GM12878 (cell line): Measurements from ENCODE around the gene CREB5. TPM values are rescaled to one million over a fixed set of nuclear protein-coding genes. Genes with fewer than 3 reads are reported as not detected.

Experiments
- ATAC-seq: fragments of 200-7000 bp; cut with Tn5 transposase; 3 replicates; pipeline ENCODE4 v1.9.1; 2020; ENCODE audit warnings: mild to moderate bottlenecking, moderate library complexity
- BruUV-seq: library from RNA; stranded (reverse); fragments of 400-500 nt; replicated peaks from 2 replicates; lab custom pipeline; 2021; lab: Mats Ljungman, UMichigan
- CTCF ChIA-PET: fragments of 300-600 bp; sonication (Branson Sonifier 250); formaldehyde crosslinking; extraction: SDS; loops from one replicate; lab custom pipeline; 2021; ENCODE audit warnings: inconsistent platforms; lab: Yijun Ruan, JAX
- POLR2A ChIA-PET: fragments of 350-600 bp; formaldehyde crosslinking; extraction: SDS; loops from one replicate; lab custom pipeline; 2021; ENCODE audit warnings: inconsistent platforms; lab: Charles Lee
- RAD21 ChIA-PET: fragments of 300-600 bp; sonication (Branson Sonifier 250); formaldehyde crosslinking; loops from one replicate; lab custom pipeline; 2023; ENCODE audit warnings: antibody characterized with exemption; ENCODE audit not compliant: unreplicated experiment; lab: Charles Lee
- SMC1A ChIA-PET: fragments of 300-600 bp; sonication (Branson Sonifier 250); formaldehyde crosslinking; loops from one replicate; lab custom pipeline; 2023; ENCODE audit not compliant: unreplicated experiment, uncharacterized antibody; lab: Charles Lee
- DNase-seq: peaks from one replicate; pipeline ENCODE4 v3.0.0-alpha.2; 2011; ENCODE audit warnings: low read depth, low spot score
- FAIRE-seq: peaks from 3 replicates; lab custom pipeline; 2011; peaks lifted over from hg19 to GRCh38; lab: Jason Lieb, UNC
- H2AFZ ChIP-seq: 2 replicates; pipeline ENCODE4 v1.6.0; 2011; ENCODE audit warnings: low read depth, low read length, control low read depth; ENCODE audit not compliant: control insufficient read depth
- H3K27ac ChIP-seq: 2 replicates; pipeline ENCODE4 v1.5.1; 2011; ENCODE audit warnings: control low read depth; ENCODE audit not compliant: control insufficient read depth, insufficient read depth
- H3K27me3 ChIP-seq, 2 experiments: replicated peaks in 1 of 2; 2 replicates each; pipeline versions ENCODE4 v1.6.0 to v1.6.1; 2011; ENCODE audit warnings: low read length in 1 of 2; ENCODE audit not compliant: control insufficient read depth in 2 of 2, insufficient read depth in 2 of 2
- H3K36me3 ChIP-seq, 2 experiments: 2 replicates each; pipeline ENCODE4 v1.5.1; 2011; ENCODE audit warnings: low read length in 1 of 2; ENCODE audit not compliant: control insufficient read depth in 2 of 2, insufficient read depth in 2 of 2
- H3K4me1 ChIP-seq: 2 replicates; pipeline ENCODE4 v1.6.1; 2011; ENCODE audit warnings: mild to moderate bottlenecking, low read length, moderate library complexity, mixed read lengths; ENCODE audit not compliant: control insufficient read depth, insufficient read depth
- H3K4me2 ChIP-seq: 2 replicates; pipeline ENCODE4 v1.6.0; 2011; ENCODE audit warnings: control low read depth; ENCODE audit not compliant: control insufficient read depth, insufficient read depth
- H3K4me3 ChIP-seq: fragments of 200-600 bp; sonication (generic); 2 replicates; pipeline ENCODE4 v1.5.1; 2016
- H3K79me2 ChIP-seq: 2 replicates; pipeline ENCODE4 v1.6.0; 2011; ENCODE audit warnings: low read length; ENCODE audit not compliant: control insufficient read depth, insufficient read depth
- H3K9ac ChIP-seq: 2 replicates; pipeline ENCODE4 v1.8.0; 2011; ENCODE audit warnings: low read length, control low read depth, mixed read lengths; ENCODE audit not compliant: control insufficient read depth, insufficient read depth
- H3K9me3 ChIP-seq: replicated peaks from 3 replicates; pipeline ENCODE4 v1.5.1; 2011; ENCODE audit warnings: mild to moderate bottlenecking, low read length; ENCODE audit not compliant: control insufficient read depth, insufficient read depth
- H4K20me1 ChIP-seq: 2 replicates; pipeline ENCODE4 v1.6.0; 2011; ENCODE audit not compliant: control insufficient read depth, insufficient read depth
- CHD4 ChIP-seq: fragments of 200-600 bp; sonication (generic); IDR thresholded peaks from 2 replicates; pipeline ENCODE4 v1.6.1; 2016; ENCODE audit warnings: mild to moderate bottlenecking
- NR2F1 ChIP-seq: fragments of 450-650 bp; conservative IDR thresholded peaks from 2 replicates; pipeline ENCODE4 v1.6.1; 2017; ENCODE audit warnings: mild to moderate bottlenecking
- WRNIP1 ChIP-seq: IDR thresholded peaks from 2 replicates; pipeline ENCODE4 v1.6.1; 2011; ENCODE audit warnings: low read depth, low read length, improper control_type of control experiment, borderline replicate concordance
- ZNF24 ChIP-seq: fragments of 450-650 bp; IDR thresholded peaks from 2 replicates; pipeline ENCODE4 v1.6.1; 2017; ENCODE audit warnings: antibody characterized with exemption, mild to moderate bottlenecking
- ZNF384 ChIP-seq: IDR thresholded peaks from 2 replicates; pipeline ENCODE4 v1.6.1; 2012; ENCODE audit warnings: low read depth, mild to moderate bottlenecking, low read length, improper control_type of control experiment, borderline replicate concordance
- WGBS: methylation state at CpG from one replicate; pipeline ENCODE4 v1.1.6; 2016; ENCODE audit warnings: low lambda C conversion rate; ENCODE audit not compliant: insufficient replicate concordance, insufficient coverage; ENCODE audit errors: missing lambda C conversion rate; 5-methylcytosine and 5-hydroxymethylcytosine counted together
- in situ Hi-C: fragments of 300-500 bp; cut with MboI; formaldehyde crosslinking; loops from 9 replicates; pipeline ENCODE4 v1.14.3; 2018; ENCODE audit warnings: mixed read lengths
- intact Hi-C: fragments of 100-400 bp; cut with micrococcal nuclease; formaldehyde crosslinking; loops from one replicate; pipeline ENCODE4 v1.14.2; 2022; ENCODE audit not compliant: unreplicated experiment
- polyA plus RNA-seq, 11 experiments: library from polyadenylated mRNA; depleted of rRNA in 4 of 11; unstranded in 6 of 11; stranded (reverse) in 5 of 11; fragments of >200 nt; fragmentation: Nextera tagmentation in 4 of 11; fragmentation: Illumina TruSeq in 1 of 11; extraction: Ambion mirVana in 4 of 11; extraction: Trizol in 1 of 11; gene quantifications; 1 replicate in 1 of 11; 2 replicates in 10 of 11; pipeline versions ENCODE4 v1.2.1 to v1.2.3, GENCODE V29; 2011 to 2016; ENCODE audit warnings: inconsistent platforms in 2 of 11, missing spikeins in 2 of 11, low read depth in 1 of 11
- total RNA-seq, 4 experiments: library from RNA; depleted of rRNA in 3 of 4; stranded (reverse); fragments of >200 nt in 3 of 4; fragmentation: Illumina TruSeq in 1 of 4; extraction: Trizol in 1 of 4; gene quantifications; 2 replicates each; pipeline versions ENCODE4 v1.2.1 to v1.2.3, GENCODE V29; 2013 to 2021
- TF ChIP-seq, protein P1 (sequence below): fragments of 450-650 bp; IDR thresholded peaks from 2 replicates; pipeline ENCODE4 v1.6.1; 2018; ENCODE audit warnings: borderline replicate concordance, mild to moderate bottlenecking; ENCODE audit not compliant: partially characterized antibody
- TF ChIP-seq, protein P2 (sequence below): fragments of 450-650 bp; formaldehyde crosslinking; IDR thresholded peaks from 2 replicates; pipeline ENCODE4 v1.4.0; 2020; ENCODE audit warnings: mild to moderate bottlenecking, moderate library complexity

CREB5 gene
- total and polyA plus RNA-seq, 10 of the 15 experiments (the other 5 are each of a cell fraction or from before 2014, with no cell fraction given), result 12.9 to 74.1 (median 53.0) TPM

DNA sequence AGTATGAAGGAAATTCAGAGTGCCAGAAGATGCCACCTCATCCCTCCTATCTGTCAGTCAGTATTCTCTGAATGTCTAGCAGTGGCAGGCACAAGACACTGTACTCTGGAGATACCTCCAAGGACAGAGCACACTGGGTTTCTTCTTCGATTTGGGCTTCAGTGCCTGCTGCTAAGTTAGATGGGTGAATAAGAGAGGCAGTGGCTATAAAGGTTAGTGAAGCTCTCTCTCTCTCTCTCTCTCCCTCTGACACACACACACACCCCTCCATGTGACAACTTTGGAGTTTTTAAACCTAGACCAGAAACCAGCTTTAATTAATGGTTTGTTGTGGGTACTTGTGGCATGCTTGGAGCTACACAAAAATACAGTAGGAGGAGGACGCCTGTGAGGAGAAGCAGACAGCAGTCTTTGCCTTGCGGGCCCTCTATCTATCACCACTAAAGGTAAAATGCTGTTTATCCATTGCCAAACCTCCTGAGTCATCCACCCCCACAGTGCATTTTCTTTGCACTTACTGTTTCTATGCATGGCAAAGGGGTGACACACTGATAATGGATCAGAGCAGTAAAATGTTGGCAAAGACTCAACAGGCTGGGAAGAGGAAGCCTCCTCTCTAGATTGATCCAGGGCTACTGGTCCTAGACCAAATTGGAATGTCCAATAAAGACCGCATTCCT lies 443.4 kb downstream of the CREB5 start:
- Histone ChIP-seq H3K9me3 (no peaks in the 10 kb centered on the region), H3K4me2 (no peak overlapping the region), H3K79me2 (no peaks in the 10 kb centered on the region), H3K4me1 (0 out of 2 replicates have a peak, but pooled peaks cover 3% of the 10 kb centered on the region), H3K27me3 (peaks cover 1 to 11% of the 10 kb centered on the region in 2 experiments; a peak in 3 of 4 replicates), H3K9ac (no peak overlapping the region), H3K4me3 (no peak overlapping the region), H3K27ac (no peak overlapping the region), H4K20me1 (no peaks in the 10 kb centered on the region), H3K36me3 (no peaks in the 10 kb centered on the region), H2AFZ (no peak overlapping the region)
- in situ Hi-C loops (loop anchor here (5.0 kb wide), 1 partner anchor 473 kb away; no protein-coding TSS in a partner anchor), intact Hi-C loops (loop anchor here (2.0 to 10.0 kb wide), 2 partner anchors 311 to 557 kb away; no protein-coding TSS in a partner anchor)
- FAIRE-seq (no peak), ATAC-seq (no peak), DNase-seq (no peak)
- POLR2A ChIA-PET, result interaction anchor here (0.7 to 1.1 kb wide), 2 partner anchors 155 to 218 kb away, joined by 3 to 4 read pairs; no protein-coding TSS in a partner anchor
- SMC1A ChIA-PET, result interaction anchor here (0.9 to 3.1 kb wide), 4 partner anchors 17 to 493 kb away, joined by 3 to 25 read pairs (median 10); no protein-coding TSS in a partner anchor
- 46% methylated on average over 4 of the region's 4 CpGs for WGBS
- no TSS peak for BruUV-seq
- TF ChIP-seq ZNF384, result no peak
- CTCF ChIA-PET, result interaction anchor here (1.2 to 4.1 kb wide), 8 partner anchors 15 to 559 kb away, joined by 3 to 33 read pairs (median 10); partner anchors contain the start of gene CREB5
- RAD21 ChIA-PET, result interaction anchor here (1.1 kb wide), 1 partner anchor 448 kb away, joined by 4 read pairs; no protein-coding TSS in a partner anchor

DNA sequence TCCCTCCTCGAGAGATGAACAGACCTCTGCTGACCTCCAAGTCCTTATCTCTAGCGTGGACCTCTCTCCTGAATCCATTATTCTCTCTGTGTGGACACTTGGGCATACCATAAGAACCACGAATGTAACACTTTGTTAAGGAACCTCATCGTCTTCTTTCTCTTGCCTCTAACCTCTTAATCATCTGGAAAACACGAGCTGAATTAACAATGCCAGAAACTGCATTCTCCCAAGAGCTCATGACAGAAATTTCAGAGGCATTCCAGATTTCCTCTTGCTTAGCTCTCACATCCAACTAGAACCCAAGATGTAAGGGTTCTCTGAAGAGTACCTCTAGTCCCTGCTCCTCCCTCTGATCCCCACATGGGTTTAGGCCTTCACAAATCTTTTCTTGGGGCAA lies 444.3 kb downstream of the CREB5 start:
- Histone ChIP-seq H3K79me2 (no peaks in the 10 kb centered on the region), H3K4me2 (no peak overlapping the region), H3K4me3 (no peak overlapping the region), H2AFZ (no peak overlapping the region), H3K9ac (no peak overlapping the region), H3K9me3 (no peaks in the 10 kb centered on the region), H4K20me1 (no peaks in the 10 kb centered on the region), H3K4me1 (0 out of 2 replicates have a peak, but pooled peaks cover 3% of the 10 kb centered on the region), H3K27me3 (peaks cover 1 to 11% of the 10 kb centered on the region in 2 experiments; a peak in 3 of 4 replicates), H3K27ac (no peak overlapping the region), H3K36me3 (no peaks in the 10 kb centered on the region)
- ATAC-seq (no peak), DNase-seq (no peak), FAIRE-seq (no peak)
- SMC1A ChIA-PET, result interaction anchor here (1.0 to 1.5 kb wide), 3 partner anchors 157 to 469 kb away, joined by 3 read pairs; no protein-coding TSS in a partner anchor
- no TSS peak for BruUV-seq
- in situ Hi-C loops, result loop anchor here (5.0 kb wide), 1 partner anchor 474 kb away; no protein-coding TSS in a partner anchor
- POLR2A ChIA-PET, result interaction anchor here (0.6 to 1.1 kb wide), 2 partner anchors 219 to 935 kb away, joined by 3 to 4 read pairs; no protein-coding TSS in a partner anchor
- RAD21 ChIA-PET, result interaction anchor here (0.7 to 1.3 kb wide), 4 partner anchors 35 to 495 kb away, joined by 3 to 4 read pairs (median 3); no protein-coding TSS in a partner anchor
- intact Hi-C loops, result loop anchor here (10.0 kb wide), 1 partner anchor 312 kb away; no protein-coding TSS in a partner anchor
- CTCF ChIA-PET, result interaction anchor here (0.8 to 2.0 kb wide), 6 partner anchors 31 to 560 kb away, joined by 3 to 9 read pairs (median 3); no protein-coding TSS in a partner anchor
- 7% methylated on average over 5 of the region's 5 CpGs for WGBS
- TF ChIP-seq ZNF24 (no peak), CHD4 (no peak), WRNIP1 (no peak), NR2F1 (no peak)
- TF ChIP-seq, protein P1, sequence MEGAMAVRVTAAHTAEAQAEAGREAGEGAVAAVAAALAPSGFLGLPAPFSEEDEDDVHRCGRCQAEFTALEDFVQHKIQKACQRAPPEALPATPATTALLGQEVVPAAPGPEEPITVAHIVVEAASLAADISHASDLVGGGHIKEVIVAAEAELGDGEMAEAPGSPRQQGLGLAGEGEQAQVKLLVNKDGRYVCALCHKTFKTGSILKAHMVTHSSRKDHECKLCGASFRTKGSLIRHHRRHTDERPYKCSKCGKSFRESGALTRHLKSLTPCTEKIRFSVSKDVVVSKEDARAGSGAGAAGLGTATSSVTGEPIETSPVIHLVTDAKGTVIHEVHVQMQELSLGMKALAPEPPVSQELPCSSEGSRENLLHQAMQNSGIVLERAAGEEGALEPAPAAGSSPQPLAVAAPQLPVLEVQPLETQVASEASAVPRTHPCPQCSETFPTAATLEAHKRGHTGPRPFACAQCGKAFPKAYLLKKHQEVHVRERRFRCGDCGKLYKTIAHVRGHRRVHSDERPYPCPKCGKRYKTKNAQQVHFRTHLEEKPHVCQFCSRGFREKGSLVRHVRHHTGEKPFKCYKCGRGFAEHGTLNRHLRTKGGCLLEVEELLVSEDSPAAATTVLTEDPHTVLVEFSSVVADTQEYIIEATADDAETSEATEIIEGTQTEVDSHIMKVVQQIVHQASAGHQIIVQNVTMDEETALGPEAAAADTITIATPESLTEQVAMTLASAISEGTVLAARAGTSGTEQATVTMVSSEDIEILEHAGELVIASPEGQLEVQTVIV, result no peak
- TF ChIP-seq, protein P2, sequence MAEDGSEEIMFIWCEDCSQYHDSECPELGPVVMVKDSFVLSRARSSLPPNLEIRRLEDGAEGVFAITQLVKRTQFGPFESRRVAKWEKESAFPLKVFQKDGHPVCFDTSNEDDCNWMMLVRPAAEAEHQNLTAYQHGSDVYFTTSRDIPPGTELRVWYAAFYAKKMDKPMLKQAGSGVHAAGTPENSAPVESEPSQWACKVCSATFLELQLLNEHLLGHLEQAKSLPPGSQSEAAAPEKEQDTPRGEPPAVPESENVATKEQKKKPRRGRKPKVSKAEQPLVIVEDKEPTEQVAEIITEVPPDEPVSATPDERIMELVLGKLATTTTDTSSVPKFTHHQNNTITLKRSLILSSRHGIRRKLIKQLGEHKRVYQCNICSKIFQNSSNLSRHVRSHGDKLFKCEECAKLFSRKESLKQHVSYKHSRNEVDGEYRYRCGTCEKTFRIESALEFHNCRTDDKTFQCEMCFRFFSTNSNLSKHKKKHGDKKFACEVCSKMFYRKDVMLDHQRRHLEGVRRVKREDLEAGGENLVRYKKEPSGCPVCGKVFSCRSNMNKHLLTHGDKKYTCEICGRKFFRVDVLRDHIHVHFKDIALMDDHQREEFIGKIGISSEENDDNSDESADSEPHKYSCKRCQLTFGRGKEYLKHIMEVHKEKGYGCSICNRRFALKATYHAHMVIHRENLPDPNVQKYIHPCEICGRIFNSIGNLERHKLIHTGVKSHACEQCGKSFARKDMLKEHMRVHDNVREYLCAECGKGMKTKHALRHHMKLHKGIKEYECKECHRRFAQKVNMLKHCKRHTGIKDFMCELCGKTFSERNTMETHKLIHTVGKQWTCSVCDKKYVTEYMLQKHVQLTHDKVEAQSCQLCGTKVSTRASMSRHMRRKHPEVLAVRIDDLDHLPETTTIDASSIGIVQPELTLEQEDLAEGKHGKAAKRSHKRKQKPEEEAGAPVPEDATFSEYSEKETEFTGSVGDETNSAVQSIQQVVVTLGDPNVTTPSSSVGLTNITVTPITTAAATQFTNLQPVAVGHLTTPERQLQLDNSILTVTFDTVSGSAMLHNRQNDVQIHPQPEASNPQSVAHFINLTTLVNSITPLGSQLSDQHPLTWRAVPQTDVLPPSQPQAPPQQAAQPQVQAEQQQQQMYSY (CRISPR knock-in tag), result no peak
